Upper lobe of right lung (tissue), 1 donor: ENCODE measurements around the gene POU2F3. TPM values are rescaled to one million over a fixed set of nuclear protein-coding genes. Genes with fewer than 3 reads are reported as not detected.

Source experiments
- ATAC-seq: fragments of 200-7000 bp; cut with Tn5 transposase; one replicate; pipeline ENCODE4 v1.9.1; 2020; ENCODE audit warnings: mild to moderate bottlenecking, moderate library complexity
- DNase-seq: peaks from one replicate; pipeline ENCODE4 v3.0.0-alpha.2; 2020
- H3K27ac ChIP-seq: fragments of 200-600 bp; one replicate; pipeline ENCODE4 v1.8.0; 2022
- H3K27me3 ChIP-seq: fragments of 200-600 bp; one replicate; pipeline ENCODE4 v1.8.0; 2022; ENCODE audit warnings: mild to moderate bottlenecking
- H3K36me3 ChIP-seq: fragments of 200-600 bp; one replicate; pipeline ENCODE4 v1.8.0; 2022
- H3K4me1 ChIP-seq: fragments of 200-600 bp; one replicate; pipeline ENCODE4 v1.8.0; 2022
- H3K4me3 ChIP-seq: fragments of 200-600 bp; one replicate; pipeline ENCODE4 v1.8.0; 2022; ENCODE audit warnings: mild to moderate bottlenecking
- H3K9me3 ChIP-seq: fragments of 200-600 bp; one replicate; pipeline ENCODE4 v1.8.0; 2022
- intact Hi-C: fragments of 100-400 bp; cut with DNase I; formaldehyde crosslinking; loops from one replicate; pipeline ENCODE4 v1.11.0; 2022
- total RNA-seq: library from RNA; stranded (reverse); fragmentation: NEBNext Ultra II Directional; extraction: Animal tissue kit (Norgen Biotek cat#: 25700); gene quantifications from one replicate; pipeline ENCODE4 v1.2.1, GENCODE V29; 2021
- TF ChIP-seq, protein P1 (sequence below): fragments of 200-600 bp; IDR thresholded peaks from one replicate; pipeline ENCODE4 v1.8.0; 2022; ENCODE audit warnings: antibody characterized with exemption
- donor health status: DM: no; HTN: yes; CAD: no; lungs with severe emphysema.

The POU2F3 gene
- total RNA-seq, 1 donor from 2014 or later: 3.0 TPM

DNA sequence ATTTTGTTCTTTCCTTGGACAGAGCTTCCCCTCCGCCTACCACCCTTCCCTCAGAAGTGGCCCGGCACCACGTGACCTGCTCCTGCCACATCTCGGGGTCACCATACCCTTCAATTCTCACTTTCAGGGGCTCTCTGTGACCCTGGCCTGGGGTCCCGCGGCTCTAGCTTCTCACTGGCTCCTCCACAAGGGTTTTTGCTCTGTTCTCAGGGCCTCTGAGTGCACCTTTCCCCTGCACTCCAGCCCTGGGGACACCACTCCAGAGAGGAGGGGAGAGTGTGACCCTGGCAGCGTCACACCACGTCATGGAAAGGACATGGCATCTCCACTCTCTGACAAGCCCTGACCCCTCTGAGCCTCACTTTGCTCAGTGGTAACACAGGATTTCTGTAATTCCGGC lies 17.4 kb downstream of the POU2F3 start:
- no peaks in the 10 kb centered on the region for H3K4me1 ChIP-seq
- no peak overlapping the region for H3K27ac ChIP-seq
- H3K36me3 ChIP-seq: no peaks in the 10 kb centered on the region
- no peak overlapping the region for H3K4me3 ChIP-seq
- ATAC-seq: no peak
- intact Hi-C loops: no loop called here
- no peaks in the 10 kb centered on the region for H3K9me3 ChIP-seq
- TF ChIP-seq, protein P1, sequence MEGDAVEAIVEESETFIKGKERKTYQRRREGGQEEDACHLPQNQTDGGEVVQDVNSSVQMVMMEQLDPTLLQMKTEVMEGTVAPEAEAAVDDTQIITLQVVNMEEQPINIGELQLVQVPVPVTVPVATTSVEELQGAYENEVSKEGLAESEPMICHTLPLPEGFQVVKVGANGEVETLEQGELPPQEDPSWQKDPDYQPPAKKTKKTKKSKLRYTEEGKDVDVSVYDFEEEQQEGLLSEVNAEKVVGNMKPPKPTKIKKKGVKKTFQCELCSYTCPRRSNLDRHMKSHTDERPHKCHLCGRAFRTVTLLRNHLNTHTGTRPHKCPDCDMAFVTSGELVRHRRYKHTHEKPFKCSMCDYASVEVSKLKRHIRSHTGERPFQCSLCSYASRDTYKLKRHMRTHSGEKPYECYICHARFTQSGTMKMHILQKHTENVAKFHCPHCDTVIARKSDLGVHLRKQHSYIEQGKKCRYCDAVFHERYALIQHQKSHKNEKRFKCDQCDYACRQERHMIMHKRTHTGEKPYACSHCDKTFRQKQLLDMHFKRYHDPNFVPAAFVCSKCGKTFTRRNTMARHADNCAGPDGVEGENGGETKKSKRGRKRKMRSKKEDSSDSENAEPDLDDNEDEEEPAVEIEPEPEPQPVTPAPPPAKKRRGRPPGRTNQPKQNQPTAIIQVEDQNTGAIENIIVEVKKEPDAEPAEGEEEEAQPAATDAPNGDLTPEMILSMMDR: no peak
- peaks cover 13% of the 10 kb centered on the region for H3K27me3 ChIP-seq
- DNase-seq: no peak

DNA sequence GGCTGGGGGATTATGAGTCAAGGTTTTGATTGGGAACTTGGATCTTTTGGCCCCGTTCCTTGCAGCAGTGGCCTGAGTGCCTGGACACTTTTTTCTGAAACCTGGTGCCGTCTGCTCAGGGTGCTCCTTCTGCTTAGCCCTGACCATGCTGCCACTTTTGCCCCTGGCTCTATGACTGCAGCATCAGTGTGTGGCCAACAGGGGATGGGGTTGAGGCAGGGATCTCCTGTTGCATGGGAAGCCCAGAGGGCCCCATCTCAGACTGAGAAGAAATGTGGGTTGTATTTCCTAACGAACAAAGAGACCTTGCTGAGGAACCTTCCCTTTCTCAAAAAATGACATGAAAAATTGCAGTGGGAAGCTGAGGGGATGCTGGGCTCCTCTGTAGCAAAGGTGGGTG lies 18.7 kb downstream of the POU2F3 start:
- no peaks in the 10 kb centered on the region for H3K4me1 ChIP-seq
- DNase-seq (no peak), ATAC-seq (no peak)
- intact Hi-C loops: no loop called here
- TF ChIP-seq, protein P1: no peak
- no peak overlapping the region for H3K27ac ChIP-seq
- H3K9me3 ChIP-seq: no peaks in the 10 kb centered on the region
- H3K27me3 ChIP-seq: peaks cover 13% of the 10 kb centered on the region
- no peak overlapping the region for H3K4me3 ChIP-seq
- no peaks in the 10 kb centered on the region for H3K36me3 ChIP-seq

DNA sequence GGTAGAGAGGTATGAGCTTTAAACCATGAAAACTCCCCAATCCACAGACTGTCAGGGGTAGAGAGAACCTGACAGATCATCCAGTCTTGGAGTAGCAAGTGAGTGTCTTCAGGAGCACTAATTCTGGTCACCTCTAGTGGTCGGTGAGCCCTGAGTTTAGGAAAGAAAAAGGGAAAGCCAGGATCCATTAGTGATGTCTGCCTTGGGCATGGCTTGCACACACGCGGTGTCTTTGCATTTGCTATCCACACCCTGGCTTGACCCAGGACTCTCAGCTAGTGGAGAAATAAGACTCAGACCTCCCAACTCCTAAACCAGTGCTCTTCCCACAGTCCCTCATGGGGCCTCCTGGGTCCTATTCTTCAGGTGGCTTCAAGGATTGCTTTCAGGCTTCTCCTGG lies 19.3 kb downstream of the POU2F3 start:
- no peaks in the 10 kb centered on the region for H3K9me3 ChIP-seq
- H3K36me3 ChIP-seq: no peaks in the 10 kb centered on the region
- ATAC-seq (no peak), DNase-seq (no peak)
- H3K27me3 ChIP-seq: peaks cover 13% of the 10 kb centered on the region
- TF ChIP-seq, protein P1: no peak
- H3K4me3 ChIP-seq: no peak overlapping the region
- no peaks in the 10 kb centered on the region for H3K4me1 ChIP-seq
- intact Hi-C loops: no loop called here
- H3K27ac ChIP-seq: no peak overlapping the region

DNA sequence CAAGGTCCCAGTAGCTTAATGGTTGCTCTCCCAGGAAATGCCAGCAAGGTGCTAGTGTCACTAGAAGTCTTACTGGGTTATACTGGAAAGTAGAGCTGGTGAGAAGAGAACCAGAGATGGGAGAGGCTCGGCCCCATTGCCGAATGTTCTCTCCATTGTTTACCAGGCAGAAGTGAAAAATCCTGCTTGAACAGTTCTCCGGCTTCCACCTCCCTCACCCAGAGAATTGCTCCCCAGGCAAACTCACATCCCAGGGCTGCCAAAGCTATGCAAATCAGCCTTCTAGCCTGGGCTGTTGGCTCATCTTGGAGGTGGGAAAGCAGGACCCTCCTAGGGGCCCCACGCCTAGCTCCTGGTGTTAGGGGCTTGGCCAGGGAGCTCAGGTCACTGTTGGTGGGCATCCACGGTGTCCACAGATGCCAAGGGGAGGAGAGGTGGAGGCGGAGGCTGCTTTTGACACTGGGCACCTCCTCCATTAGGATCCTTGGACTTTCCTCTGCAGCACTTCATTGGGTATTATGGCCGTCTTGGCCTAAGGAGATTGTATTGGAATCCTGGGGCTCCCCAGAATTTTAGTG lies 20.1 kb downstream of the POU2F3 start:
- ATAC-seq: no peak
- peaks cover 9% of the 10 kb centered on the region for H3K27me3 ChIP-seq
- no peaks in the 10 kb centered on the region for H3K4me1 ChIP-seq
- no peak for DNase-seq
- H3K36me3 ChIP-seq: no peaks in the 10 kb centered on the region
- H3K4me3 ChIP-seq: no peak overlapping the region
- H3K9me3 ChIP-seq: no peaks in the 10 kb centered on the region
- TF ChIP-seq, protein P1: no peak
- no peak overlapping the region for H3K27ac ChIP-seq
- intact Hi-C loops: no loop called here

DNA sequence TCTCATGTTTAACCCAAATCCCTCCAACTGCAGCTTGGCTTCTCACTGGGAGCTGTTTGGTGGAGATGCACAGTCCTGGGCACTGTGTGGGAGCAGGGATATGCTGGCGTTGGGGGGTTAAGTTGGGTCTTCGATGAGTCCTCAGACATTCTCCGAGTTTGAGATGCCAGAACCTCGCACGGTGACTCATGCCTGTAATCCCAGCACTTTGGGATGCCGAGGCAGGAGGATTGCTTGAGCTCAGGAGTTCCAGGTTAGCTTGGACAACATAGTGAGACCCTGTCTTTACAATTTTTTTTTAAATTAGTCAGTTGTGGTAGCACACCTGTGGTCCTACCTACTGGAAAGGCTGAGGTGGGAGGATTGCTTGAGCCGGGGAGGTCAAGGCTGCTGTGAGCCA lies 20.7 kb downstream of the POU2F3 start:
- DNase-seq (no peak), ATAC-seq (no peak)
- Histone ChIP-seq H3K27me3 (peaks cover 6% of the 10 kb centered on the region), H3K4me3 (no peak overlapping the region), H3K36me3 (no peaks in the 10 kb centered on the region), H3K27ac (no peak overlapping the region), H3K4me1 (no peaks in the 10 kb centered on the region), H3K9me3 (no peaks in the 10 kb centered on the region)
- TF ChIP-seq, protein P1: no peak
- intact Hi-C loops: no loop called here

DNA sequence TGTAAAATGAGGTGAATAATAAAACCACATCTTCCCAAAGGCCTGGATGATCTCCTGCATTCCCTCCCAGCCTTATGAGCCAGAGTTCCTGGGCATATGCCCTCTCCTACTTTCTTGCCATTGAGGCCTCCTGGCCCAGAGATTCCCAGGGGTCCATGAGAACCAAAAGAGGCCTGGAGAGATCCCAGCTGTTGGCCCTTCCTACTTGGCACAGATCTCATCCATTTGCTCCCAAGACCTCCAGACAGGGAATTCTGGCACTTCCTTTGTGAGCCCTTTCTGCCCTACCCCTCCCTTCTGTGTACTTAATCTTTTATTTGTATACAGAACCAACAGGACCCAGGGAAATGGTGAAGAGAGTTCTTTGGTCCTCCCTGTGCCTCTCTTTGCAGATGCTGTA lies 21.4 kb downstream of the POU2F3 start:
- DNase-seq (no peak), ATAC-seq (no peak)
- TF ChIP-seq, protein P1: no peak
- no peak overlapping the region for H3K27ac ChIP-seq
- H3K4me3 ChIP-seq: no peak overlapping the region
- H3K27me3 ChIP-seq: peaks cover 3% of the 10 kb centered on the region
- no peaks in the 10 kb centered on the region for H3K36me3 ChIP-seq
- H3K9me3 ChIP-seq: no peaks in the 10 kb centered on the region
- intact Hi-C loops: no loop called here
- H3K4me1 ChIP-seq: no peaks in the 10 kb centered on the region
